Peyer's patch (tissue), 4 donors: ENCODE results near the gene TEKT5. TPM values are rescaled to one million over a fixed set of nuclear protein-coding genes. Genes with fewer than 3 reads are reported as not detected.

ENCODE experiments used
- DNase-seq, 3 donors: peaks; one replicate each; pipeline ENCODE4 v3.0.0-alpha.2; 2017 to 2019
- H3K27ac ChIP-seq, 4 donors: fragments of 200-600 bp; sonication (generic); one replicate each; pipeline ENCODE4 v1.5.1; 2016 to 2019
- H3K27me3 ChIP-seq, 2 donors: fragments of 200-600 bp; sonication (generic); one replicate each; pipeline ENCODE4 v1.5.1; 2019
- H3K36me3 ChIP-seq, 3 donors: fragments of 200-600 bp; sonication (generic); one replicate each; pipeline ENCODE4 v1.5.1; 2016 to 2019
- H3K4me1 ChIP-seq, 4 donors: fragments of 200-600 bp; sonication (generic); one replicate each; pipeline ENCODE4 v1.5.1; 2016 to 2019
- H3K4me3 ChIP-seq, 4 donors: fragments of 200-600 bp; sonication (generic); 1 replicate in 3 of 4; 2 replicates in 1 of 4; pipeline ENCODE4 v1.5.1; 2016 to 2019; ENCODE audit warnings: mild to moderate bottlenecking in 1 of 4
- H3K9me3 ChIP-seq, 4 donors: fragments of 200-600 bp; sonication (generic); one replicate each; pipeline ENCODE4 v1.5.1; 2016 to 2019; ENCODE audit warnings: mild to moderate bottlenecking in 1 of 4
- POLR2A ChIP-seq, 2 donors: fragments of 450-650 bp; IDR thresholded peaks; one replicate each; pipeline ENCODE4 v1.5.1; 2017; ENCODE audit warnings: antibody characterized with exemption in 2 of 2, mild to moderate bottlenecking in 2 of 2, moderate library complexity in 2 of 2
- total RNA-seq, 4 donors: library from RNA; depleted of rRNA; stranded (reverse); fragments of >200 nt; gene quantifications; one replicate each; pipeline ENCODE4 v1.1.0, GENCODE V29; 2016
- TF ChIP-seq, protein P1 (sequence below), 6 experiments: fragments of 450-650 bp in 4 of 6; fragments of 200-600 bp in 2 of 6; sonication (generic) in 1 of 6; IDR thresholded peaks; one replicate each; pipeline ENCODE4 v1.5.1; 2017 to 2019; ENCODE audit warnings: antibody characterized with exemption in 6 of 6, mild to moderate bottlenecking in 3 of 6, moderate library complexity in 1 of 6

Gene TEKT5
- total RNA-seq, 4 donors from 2014 or later = 2.0 TPM; not detected in 3

DNA sequence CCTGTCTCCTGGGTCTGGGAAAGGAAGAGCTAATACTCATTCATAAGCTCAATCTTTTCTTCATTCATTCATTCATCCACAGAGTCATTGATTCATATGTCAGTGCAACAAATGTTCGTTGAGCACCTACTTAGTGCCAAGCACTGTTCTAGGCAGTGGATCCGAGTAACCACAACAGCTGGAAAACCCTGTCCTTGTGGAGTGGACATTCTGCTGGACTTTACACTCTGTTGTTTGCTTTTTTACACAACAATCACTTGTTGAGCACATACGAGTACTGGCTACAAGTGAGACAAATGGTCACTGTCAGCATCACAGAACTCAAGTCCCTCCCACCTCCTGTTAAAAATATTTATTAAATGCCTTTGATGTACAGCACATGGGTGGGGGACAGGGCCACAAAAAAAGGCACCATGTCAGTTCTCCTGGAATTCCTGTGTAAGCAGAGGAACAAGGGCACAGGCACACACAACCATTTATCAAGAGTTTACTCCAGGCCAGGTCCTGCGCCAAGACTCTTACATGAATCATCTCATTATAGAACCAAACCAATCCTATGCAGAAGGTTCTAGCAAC is 46.9 kb downstream of the TEKT5 start:
- Histone ChIP-seq H3K9me3 (no peaks in the 10 kb centered on the region), H3K27ac (no peak overlapping the region), H3K36me3 (no peaks in the 10 kb centered on the region), H3K4me3 (no peak overlapping the region), H3K27me3 (no peaks in the 10 kb centered on the region), H3K4me1 (peaks cover 0 to 6% (median 0%) of the 10 kb centered on the region in 4 donors)
- TF ChIP-seq, protein P1, sequence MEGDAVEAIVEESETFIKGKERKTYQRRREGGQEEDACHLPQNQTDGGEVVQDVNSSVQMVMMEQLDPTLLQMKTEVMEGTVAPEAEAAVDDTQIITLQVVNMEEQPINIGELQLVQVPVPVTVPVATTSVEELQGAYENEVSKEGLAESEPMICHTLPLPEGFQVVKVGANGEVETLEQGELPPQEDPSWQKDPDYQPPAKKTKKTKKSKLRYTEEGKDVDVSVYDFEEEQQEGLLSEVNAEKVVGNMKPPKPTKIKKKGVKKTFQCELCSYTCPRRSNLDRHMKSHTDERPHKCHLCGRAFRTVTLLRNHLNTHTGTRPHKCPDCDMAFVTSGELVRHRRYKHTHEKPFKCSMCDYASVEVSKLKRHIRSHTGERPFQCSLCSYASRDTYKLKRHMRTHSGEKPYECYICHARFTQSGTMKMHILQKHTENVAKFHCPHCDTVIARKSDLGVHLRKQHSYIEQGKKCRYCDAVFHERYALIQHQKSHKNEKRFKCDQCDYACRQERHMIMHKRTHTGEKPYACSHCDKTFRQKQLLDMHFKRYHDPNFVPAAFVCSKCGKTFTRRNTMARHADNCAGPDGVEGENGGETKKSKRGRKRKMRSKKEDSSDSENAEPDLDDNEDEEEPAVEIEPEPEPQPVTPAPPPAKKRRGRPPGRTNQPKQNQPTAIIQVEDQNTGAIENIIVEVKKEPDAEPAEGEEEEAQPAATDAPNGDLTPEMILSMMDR (IDR thresholded peaks at IDR 0.05) = no peak
- no peak for TF ChIP-seq POLR2A (IDR thresholded peaks at IDR 0.05)
- no peak for DNase-seq

DNA sequence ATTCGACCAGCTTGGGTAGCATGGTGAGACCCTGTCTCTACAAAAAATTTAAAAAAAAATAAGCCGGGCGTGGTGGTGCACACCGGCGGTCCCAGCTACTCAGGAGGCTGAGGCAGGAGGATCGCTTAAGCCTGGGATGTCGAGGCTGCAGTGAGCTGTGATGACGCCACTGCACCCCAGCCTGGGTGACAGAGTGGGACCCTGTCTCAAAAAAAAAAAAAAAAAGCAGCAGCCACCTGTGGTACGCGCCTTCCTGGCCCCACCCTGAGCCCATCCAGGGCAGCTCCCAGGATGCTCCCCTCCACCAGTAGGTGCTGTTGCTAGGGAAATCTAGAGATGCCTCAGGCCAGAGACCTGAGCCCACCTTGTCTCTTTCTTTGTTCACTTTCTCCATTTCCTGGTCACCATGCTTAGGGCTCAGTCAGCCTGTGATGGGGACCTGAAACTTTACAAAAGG is 47.4 kb downstream of the TEKT5 start:
- peaks cover 0 to 6% (median 0%) of the 10 kb centered on the region in 4 donors for H3K4me1 ChIP-seq
- H3K27ac ChIP-seq = peak overlapping the region in 2 of 4 donors; percentile 12
- TF ChIP-seq, protein P1 (IDR thresholded peaks at IDR 0.05) = no peak
- no peak for TF ChIP-seq POLR2A (IDR thresholded peaks at IDR 0.05)
- no peaks in the 10 kb centered on the region for H3K36me3 ChIP-seq
- no peaks in the 10 kb centered on the region for H3K27me3 ChIP-seq
- H3K9me3 ChIP-seq = no peaks in the 10 kb centered on the region
- no peak for DNase-seq
- H3K4me3 ChIP-seq = no peak overlapping the region

- DNase-seq = no peak
- no peaks in the 10 kb centered on the region for H3K9me3 ChIP-seq
- H3K27ac ChIP-seq = peak overlapping the region in 2 of 4 donors; percentile 12
Observed at GRCh38 chr16:10646581-10647263, 48.0 kb downstream of the TEKT5 start.

DNA sequence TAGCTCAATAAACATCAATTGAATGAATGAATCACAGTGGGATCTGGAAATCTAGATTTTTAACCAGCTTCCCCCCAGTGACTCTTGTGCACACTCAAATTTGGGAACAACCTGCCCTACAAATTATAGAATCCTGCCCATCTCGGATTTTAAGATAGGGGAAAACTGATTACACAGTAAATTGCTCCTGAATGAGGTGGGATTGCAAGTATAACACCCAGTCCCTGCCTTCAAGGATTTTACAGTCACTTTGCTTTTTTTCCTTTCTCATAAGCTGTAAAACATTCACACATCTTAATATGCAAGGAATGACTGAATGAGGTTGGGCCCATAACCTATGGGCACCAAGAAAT is 48.5 kb downstream of the TEKT5 start:
- no peak for DNase-seq
- peaks cover 0 to 6% (median 0%) of the 10 kb centered on the region in 4 donors for H3K4me1 ChIP-seq
- no peak overlapping the region for H3K27ac ChIP-seq
- no peaks in the 10 kb centered on the region for H3K27me3 ChIP-seq
- H3K36me3 ChIP-seq = no peaks in the 10 kb centered on the region
- no peak overlapping the region for H3K4me3 ChIP-seq
- H3K9me3 ChIP-seq = no peaks in the 10 kb centered on the region
- TF ChIP-seq POLR2A (IDR thresholded peaks at IDR 0.05) = no peak
- TF ChIP-seq, protein P1 (IDR thresholded peaks at IDR 0.05) = no peak

More at GRCh38 chr16:10646581-10647263, 48.0 kb downstream of the TEKT5 start:
- Histone ChIP-seq H3K36me3 (no peaks in the 10 kb centered on the region), H3K27me3 (no peaks in the 10 kb centered on the region), H3K4me1 (peaks cover 0 to 6% (median 0%) of the 10 kb centered on the region in 4 donors), H3K4me3 (no peak overlapping the region)
- TF ChIP-seq, protein P1 (IDR thresholded peaks at IDR 0.05) = no peak
- TF ChIP-seq POLR2A (IDR thresholded peaks at IDR 0.05) = no peak

- Histone ChIP-seq H3K36me3 (no peaks in the 10 kb centered on the region), H3K27ac (no peak overlapping the region), H3K4me1 (peaks cover 0 to 6% (median 0%) of the 10 kb centered on the region in 4 donors), H3K27me3 (no peaks in the 10 kb centered on the region), H3K9me3 (peaks cover 0 to 2% (median 0%) of the 10 kb centered on the region in 4 donors), H3K4me3 (no peak overlapping the region)
- no peak for DNase-seq
- TF ChIP-seq POLR2A (IDR thresholded peaks at IDR 0.05) = no peak
- TF ChIP-seq, protein P1 (IDR thresholded peaks at IDR 0.05) = no peak
Observed at GRCh38 chr16:10644092-10644491, 50.6 kb downstream of the TEKT5 start.
